HCT116 (cell line): Measurements from ENCODE around the gene CPD.
A peak's percentile ranks its signal among the peaks of the same experiment; 100 is the strongest.

Experiments
- CEBPB ChIP-seq: IDR thresholded peaks from 2 replicates; pipeline ENCODE4 v1.6.1; 2012; ENCODE audit warnings: low read depth
- EZH2 ChIP-seq: fragments of 200-600 bp; sonication (generic); IDR thresholded peaks from 2 replicates; pipeline ENCODE4 v1.6.1; 2017; ENCODE audit warnings: antibody characterized with exemption, mixed run types
- JUND ChIP-seq: IDR thresholded peaks from 2 replicates; pipeline ENCODE4 v1.6.1; 2012
- POLR2A ChIP-seq: IDR thresholded peaks from 2 replicates; pipeline ENCODE4 v1.7.0; 2011; ENCODE audit warnings: borderline replicate concordance; ENCODE audit not compliant: insufficient read depth, insufficient read length; ENCODE audit errors: extremely low read depth
- RAD21 ChIP-seq: IDR thresholded peaks from 2 replicates; pipeline ENCODE4 v1.6.1; 2012; ENCODE audit warnings: low read depth, mild to moderate bottlenecking
- TF ChIP-seq, protein P1 (sequence below), 3 experiments: fragments of 200-600 bp in 1 of 3; sonication (generic) in 1 of 3; IDR thresholded peaks in 2 of 3; conservative IDR thresholded peaks in 1 of 3; 2 replicates each; pipeline ENCODE4 v1.5.1; 2012 to 2017; ENCODE audit warnings: low read depth in 2 of 3, low read length in 2 of 3, antibody characterized with exemption in 1 of 3, borderline replicate concordance in 1 of 3, control low read depth in 1 of 3, mild to moderate bottlenecking in 1 of 3, mixed read lengths in 1 of 3, mixed run types in 1 of 3, moderate library complexity in 1 of 3; ENCODE audit not compliant: insufficient read depth in 1 of 3

DNA sequence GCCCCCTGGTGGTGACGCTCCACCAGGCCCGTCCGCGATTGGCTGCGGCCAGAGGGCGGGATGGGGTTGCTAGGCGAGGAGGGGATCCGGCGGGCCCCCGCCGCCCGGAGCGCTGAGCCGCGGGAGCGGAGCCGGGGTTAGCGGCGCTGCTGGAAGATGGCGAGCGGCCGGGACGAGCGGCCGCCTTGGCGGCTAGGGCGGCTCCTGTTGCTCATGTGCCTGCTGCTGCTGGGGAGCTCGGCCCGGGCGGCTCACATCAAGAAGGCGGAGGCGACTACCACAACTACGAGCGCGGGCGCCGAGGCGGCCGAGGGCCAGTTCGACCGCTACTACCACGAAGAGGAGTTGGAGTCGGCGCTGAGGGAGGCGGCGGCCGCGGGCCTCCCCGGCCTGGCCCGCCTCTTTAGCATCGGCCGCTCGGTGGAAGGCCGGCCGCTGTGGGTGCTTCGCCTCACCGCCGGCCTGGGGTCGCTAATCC lies at the start of gene CPD:
- peak; percentile 79 for TF ChIP-seq POLR2A
- TF ChIP-seq EZH2 = no peak
- no peak for TF ChIP-seq CEBPB
- TF ChIP-seq JUND = no peak
- TF ChIP-seq RAD21 = no peak
- TF ChIP-seq, protein P1, sequence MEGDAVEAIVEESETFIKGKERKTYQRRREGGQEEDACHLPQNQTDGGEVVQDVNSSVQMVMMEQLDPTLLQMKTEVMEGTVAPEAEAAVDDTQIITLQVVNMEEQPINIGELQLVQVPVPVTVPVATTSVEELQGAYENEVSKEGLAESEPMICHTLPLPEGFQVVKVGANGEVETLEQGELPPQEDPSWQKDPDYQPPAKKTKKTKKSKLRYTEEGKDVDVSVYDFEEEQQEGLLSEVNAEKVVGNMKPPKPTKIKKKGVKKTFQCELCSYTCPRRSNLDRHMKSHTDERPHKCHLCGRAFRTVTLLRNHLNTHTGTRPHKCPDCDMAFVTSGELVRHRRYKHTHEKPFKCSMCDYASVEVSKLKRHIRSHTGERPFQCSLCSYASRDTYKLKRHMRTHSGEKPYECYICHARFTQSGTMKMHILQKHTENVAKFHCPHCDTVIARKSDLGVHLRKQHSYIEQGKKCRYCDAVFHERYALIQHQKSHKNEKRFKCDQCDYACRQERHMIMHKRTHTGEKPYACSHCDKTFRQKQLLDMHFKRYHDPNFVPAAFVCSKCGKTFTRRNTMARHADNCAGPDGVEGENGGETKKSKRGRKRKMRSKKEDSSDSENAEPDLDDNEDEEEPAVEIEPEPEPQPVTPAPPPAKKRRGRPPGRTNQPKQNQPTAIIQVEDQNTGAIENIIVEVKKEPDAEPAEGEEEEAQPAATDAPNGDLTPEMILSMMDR (IDR thresholded peaks at IDR 0.05 in 2 of 3, conservative IDR thresholded peaks at IDR 0.05 in 1 of 3; ENCODE audit: borderline replicate concordance in 1 of 3, insufficient read depth in 1 of 3, low read depth in 2 of 3, low read length in 2 of 3) = no peak
